ENCODE data around the gene CEACAM7. TPM values are rescaled to one million over a fixed set of nuclear protein-coding genes. Genes with fewer than 3 reads are reported as not detected.
"Not testable (repeated sequence)": the region's sequence is repeated elsewhere in the genome, so short reads cannot be mapped to it uniquely, and the experiment has no call there.

The CEACAM7 gene
- polyA plus RNA-seq = not detected

DNA sequence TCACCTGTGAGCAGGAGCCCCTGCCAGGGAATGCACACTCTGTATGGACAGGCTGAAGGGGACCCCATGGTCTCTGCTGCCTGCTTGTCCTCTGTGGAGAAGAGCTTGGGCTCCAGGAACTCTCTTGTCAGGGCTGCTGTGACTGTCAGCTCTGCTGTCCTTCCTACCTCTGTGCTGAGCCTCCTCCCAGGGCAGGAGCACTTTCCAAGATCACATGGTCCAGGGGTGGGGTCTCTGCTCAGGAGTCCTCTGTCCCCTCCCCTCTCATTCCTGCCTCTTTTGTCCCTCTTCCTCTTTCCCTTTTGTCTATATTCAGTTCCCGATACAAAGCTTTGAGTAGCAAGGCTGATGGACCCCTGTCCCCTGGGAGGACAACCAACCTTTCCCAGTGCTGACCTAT, at the start of gene CEACAM7:
TSS of gene CEACAM7 (minus strand) at position 173 of the 400 bp plus-strand sequence. CDS start at position 68, 105 bp downstream.
- DNase-seq = no peak
- Mint-ChIP-seq H3K4me1 (peaks cover 0 to 2% of the 10 kb centered on the region in 2 donors), H3K27ac (no peak within 1 kb of the TSS), H3K9me3 (peaks cover 0 to 8% (median 3%) of the 10 kb centered on the region in 6 donors), H3K4me3 (no peak within 1 kb of the TSS), H3K27me3 (ENCODE audit: low read depth in 3 of 3) (peaks cover 6 to 12% (median 8%) of the 10 kb centered on the region in 3 donors), H3K36me3 (no peaks in the 10 kb centered on the region)

DNA sequence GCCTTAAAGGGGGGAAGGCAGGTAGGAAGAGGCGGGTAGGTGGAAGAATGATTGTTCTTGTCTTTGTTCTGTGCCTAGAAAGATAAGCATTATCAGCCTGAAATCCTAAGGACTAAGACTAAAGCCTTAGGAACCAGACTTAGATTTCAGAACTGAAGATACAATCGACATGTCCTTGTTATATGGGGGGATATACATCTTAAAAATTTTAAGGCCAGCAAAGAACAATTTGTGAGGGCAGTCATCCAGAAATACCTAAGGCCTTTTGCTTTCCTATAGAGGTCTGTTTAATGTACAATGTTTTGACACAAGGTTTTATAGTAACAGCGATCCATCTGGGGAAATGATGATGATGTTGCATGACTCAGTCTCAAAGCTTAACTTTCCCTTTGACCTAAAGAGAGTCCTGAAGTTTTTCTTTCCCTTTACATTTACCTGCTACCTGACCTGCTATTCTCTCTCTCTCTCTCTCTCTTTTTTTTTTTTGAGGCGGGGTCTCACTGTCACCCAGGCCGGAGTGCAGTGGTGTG, 47.1 kb upstream of the CEACAM7 start:
- Mint-ChIP-seq H3K27me3 (ENCODE audit: low read depth in 3 of 3) (peaks cover 1 to 17% (median 4%) of the 10 kb centered on the region in 3 donors), H3K4me1 (no peaks in the 10 kb centered on the region), H3K4me3 (no peak overlapping the region), H3K36me3 (no peaks in the 10 kb centered on the region), H3K9me3 (no peaks in the 10 kb centered on the region), H3K27ac (no peak overlapping the region)
- DNase-seq = no peak

DNA sequence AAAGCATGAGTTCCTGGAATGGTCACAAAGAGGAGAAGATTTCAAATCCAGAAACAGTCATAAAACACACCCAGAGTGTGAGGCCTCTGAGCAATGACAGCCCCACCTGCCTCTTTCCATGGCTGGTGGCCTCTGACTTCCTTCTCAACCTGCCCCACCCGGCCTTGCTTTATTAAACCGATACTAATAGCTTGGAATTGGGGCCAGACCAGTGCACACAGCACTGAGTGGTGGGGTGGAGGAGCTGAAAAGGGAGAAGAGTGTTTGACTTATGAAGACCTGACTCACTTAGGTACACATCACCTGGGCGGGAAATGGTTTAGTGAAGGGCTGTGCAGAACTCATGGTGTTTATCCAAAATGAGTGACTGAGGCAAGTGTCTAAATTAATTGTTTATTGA, 46.5 kb upstream of the CEACAM7 start:
- H3K4me3 Mint-ChIP-seq = no peak overlapping the region
- no peak for DNase-seq
- no peak overlapping the region for H3K27ac Mint-ChIP-seq
- no peaks in the 10 kb centered on the region for H3K4me1 Mint-ChIP-seq
- peaks cover 1 to 17% (median 4%) of the 10 kb centered on the region in 3 donors for H3K27me3 Mint-ChIP-seq (ENCODE audit: low read depth in 3 of 3)
- no peaks in the 10 kb centered on the region for H3K9me3 Mint-ChIP-seq
- no peaks in the 10 kb centered on the region for H3K36me3 Mint-ChIP-seq

DNA sequence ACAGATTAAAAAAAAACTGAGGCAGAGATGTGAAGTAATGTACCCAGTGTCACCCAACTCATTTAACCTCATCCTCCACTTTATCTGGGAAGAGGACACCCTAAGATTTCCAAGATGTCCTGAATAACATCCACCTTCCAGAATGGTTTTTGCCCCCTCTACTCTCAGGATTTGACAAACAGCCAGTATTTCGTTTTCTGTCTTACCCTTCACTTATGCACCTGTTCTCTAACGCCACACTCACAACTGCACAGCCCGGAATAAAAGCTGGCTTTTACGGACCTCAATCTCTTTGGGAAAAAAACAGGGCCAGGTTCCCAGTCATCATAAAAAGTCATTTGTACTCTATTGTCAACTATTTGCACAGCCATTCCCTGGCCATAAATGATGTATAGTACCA, 46.1 kb upstream of the CEACAM7 start:
- no peaks in the 10 kb centered on the region for H3K4me1 Mint-ChIP-seq

DNA sequence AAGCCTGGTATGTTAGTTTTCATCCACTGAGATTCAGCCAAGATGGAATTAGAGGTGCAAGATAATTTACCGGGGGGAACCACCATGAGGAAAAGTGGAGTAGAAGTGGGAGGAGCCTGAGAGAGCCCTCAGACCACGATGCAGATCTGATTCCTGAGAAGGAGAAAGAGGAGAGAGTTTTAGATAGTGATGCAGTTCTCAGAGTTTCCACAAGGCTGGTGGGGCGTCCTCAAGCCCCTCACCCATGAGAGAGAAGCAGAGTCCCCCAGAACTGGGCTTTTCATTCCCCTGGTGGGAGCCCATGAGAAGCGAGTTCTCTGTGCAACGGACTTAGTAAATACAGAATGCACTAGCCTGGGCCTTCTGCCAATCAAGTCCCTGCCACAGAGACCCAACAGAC, 38.4 kb upstream of the CEACAM7 start:
- Mint-ChIP-seq H3K9me3 (peaks cover 0 to 2% (median 0%) of the 10 kb centered on the region in 6 donors), H3K27ac (no peak overlapping the region), H3K4me3 (no peak overlapping the region), H3K27me3 (ENCODE audit: low read depth in 3 of 3) (peaks cover 2 to 13% (median 13%) of the 10 kb centered on the region in 3 donors), H3K36me3 (no peaks in the 10 kb centered on the region), H3K4me1 (no peaks in the 10 kb centered on the region)
- no peak for DNase-seq

More for the DNA sequence above, 46.1 kb upstream of the CEACAM7 start:
- Mint-ChIP-seq H3K36me3 (no peaks in the 10 kb centered on the region), H3K27ac (no peak overlapping the region), H3K27me3 (ENCODE audit: low read depth in 3 of 3) (peaks cover 1 to 17% (median 4%) of the 10 kb centered on the region in 3 donors), H3K9me3 (no peaks in the 10 kb centered on the region), H3K4me3 (no peak overlapping the region)
- DNase-seq = no peak

DNA sequence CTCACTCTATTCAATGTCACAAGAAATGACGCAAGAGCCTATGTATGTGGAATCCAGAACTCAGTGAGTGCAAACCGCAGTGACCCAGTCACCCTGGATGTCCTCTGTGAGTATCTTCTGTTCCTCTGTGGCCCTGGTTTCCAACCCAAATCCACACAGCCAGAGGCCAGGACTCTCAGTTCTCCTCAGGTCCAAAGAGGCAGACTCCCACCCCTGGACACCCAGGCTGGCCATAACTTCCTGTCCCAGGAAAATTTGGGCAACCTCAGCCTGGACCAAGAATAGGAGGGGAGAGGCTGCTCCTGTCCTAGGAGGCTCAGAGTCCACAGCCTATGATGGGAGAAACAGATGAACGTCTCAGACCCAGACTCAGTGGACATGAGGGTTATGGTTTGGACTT, 32.0 kb upstream of the CEACAM7 start:
- no peaks in the 10 kb centered on the region for H3K36me3 Mint-ChIP-seq
- no peak for DNase-seq
- no peak overlapping the region for H3K4me3 Mint-ChIP-seq
- H3K9me3 Mint-ChIP-seq = peaks cover 0 to 2% (median 0%) of the 10 kb centered on the region in 6 donors
- no peaks in the 10 kb centered on the region for H3K4me1 Mint-ChIP-seq
- peaks cover 0 to 22% (median 2%) of the 10 kb centered on the region in 3 donors for H3K27me3 Mint-ChIP-seq (ENCODE audit: low read depth in 3 of 3)
- H3K27ac Mint-ChIP-seq = no peak overlapping the region

DNA sequence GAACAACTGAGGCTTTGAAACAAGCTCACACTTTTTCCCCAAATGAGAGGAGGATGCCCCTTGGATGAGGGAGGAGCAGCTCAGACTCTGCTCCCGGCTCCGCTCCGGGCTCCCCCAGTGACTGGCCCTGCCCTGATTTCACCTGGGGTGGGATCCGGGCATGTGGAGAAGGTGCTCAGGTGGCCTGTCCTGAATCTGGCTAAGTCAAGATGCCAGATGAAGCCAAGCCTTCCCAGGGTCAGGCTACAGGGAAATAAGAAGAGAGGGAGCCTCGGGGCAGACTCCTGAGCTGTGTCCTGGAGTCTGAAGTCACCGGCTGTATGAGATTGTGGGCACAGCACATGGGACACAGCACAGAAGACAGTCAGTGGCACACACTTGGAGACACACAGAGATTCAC, 30.7 kb upstream of the CEACAM7 start:
- Mint-ChIP-seq H3K9me3 (peaks cover 0 to 2% (median 0%) of the 10 kb centered on the region in 6 donors), H3K4me1 (no peaks in the 10 kb centered on the region), H3K36me3 (no peaks in the 10 kb centered on the region), H3K27me3 (ENCODE audit: low read depth in 3 of 3) (peaks cover 0 to 14% (median 5%) of the 10 kb centered on the region in 3 donors), H3K27ac (no peak overlapping the region), H3K4me3 (no peak overlapping the region)
- DNase-seq = no peak

DNA sequence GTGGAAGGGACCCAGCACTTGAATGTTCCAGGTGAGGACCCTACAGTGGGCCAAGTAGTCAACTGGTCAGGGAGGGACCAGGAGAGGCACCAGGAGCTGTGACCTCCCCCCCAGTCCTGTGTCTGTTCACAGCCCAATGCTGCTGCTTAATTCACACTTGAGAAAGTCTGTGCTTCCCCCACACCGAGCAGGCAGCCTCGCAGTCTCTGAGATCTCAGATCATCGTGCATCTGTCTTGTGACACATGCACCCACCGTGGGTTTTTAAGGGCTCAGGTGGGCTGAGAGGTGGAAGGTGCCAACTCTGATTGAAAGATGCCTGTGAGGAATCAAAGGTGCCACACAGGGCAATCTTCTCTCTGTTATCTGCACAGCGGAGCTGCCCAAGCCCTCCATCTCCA, 26.5 kb upstream of the CEACAM7 start:
- DNase-seq = no peak
- Mint-ChIP-seq H3K36me3 (no peaks in the 10 kb centered on the region), H3K4me3 (no peak overlapping the region), H3K4me1 (no peaks in the 10 kb centered on the region), H3K27me3 (ENCODE audit: low read depth in 3 of 3) (peaks cover 0 to 21% (median 5%) of the 10 kb centered on the region in 3 donors), H3K9me3 (no peaks in the 10 kb centered on the region), H3K27ac (no peak overlapping the region)

DNA sequence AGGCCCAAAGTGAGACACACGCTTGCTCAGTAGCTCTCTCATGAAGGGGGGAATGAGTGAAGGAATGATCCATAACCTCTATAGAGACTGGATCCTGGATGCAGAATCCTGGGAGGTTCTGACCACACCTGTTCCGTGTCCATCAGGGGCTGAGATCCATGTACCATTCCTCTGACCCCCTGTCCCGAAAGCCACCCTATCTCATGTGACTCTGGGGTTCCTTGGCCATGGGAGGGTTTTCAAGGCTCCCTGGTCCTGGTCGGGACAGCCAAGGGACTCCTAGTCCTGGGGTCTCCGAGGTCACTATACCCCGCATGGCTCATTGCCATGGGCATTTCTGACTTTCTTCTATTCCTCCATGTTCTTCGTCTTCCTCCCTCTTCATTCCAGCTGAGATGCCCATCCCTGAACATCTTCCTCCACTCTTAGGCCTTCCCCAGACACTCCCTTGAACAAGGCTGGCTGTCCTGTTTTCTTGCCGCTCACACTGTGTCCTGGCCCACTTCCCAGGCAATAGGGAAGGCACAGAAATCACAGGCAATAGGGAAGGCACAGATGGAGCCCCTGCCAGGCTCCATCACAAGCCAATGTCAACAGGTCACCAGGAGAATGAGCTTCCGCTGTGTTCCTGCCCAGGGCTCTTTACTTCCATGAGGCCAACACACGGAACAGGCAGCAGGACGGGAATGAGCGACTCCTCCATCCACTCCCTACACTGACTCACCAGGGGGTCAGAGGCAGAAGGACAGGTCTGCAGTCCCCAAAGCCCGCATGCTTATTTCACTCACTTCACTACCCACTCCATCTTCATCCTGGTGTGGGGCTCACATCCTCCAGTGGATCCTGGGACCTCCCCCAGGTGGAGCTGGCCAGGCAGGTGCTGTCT, 23.5 kb upstream of the CEACAM7 start:
- H3K4me3 Mint-ChIP-seq = no peak overlapping the region
- peaks cover 0 to 3% of the 10 kb centered on the region in 2 donors for H3K4me1 Mint-ChIP-seq
- no peak overlapping the region for H3K27ac Mint-ChIP-seq
- H3K9me3 Mint-ChIP-seq = no peaks in the 10 kb centered on the region
- peaks cover 2 to 14% (median 8%) of the 10 kb centered on the region in 3 donors for H3K27me3 Mint-ChIP-seq (ENCODE audit: low read depth in 3 of 3)
- DNase-seq = no peak
- H3K36me3 Mint-ChIP-seq = no peaks in the 10 kb centered on the region

DNA sequence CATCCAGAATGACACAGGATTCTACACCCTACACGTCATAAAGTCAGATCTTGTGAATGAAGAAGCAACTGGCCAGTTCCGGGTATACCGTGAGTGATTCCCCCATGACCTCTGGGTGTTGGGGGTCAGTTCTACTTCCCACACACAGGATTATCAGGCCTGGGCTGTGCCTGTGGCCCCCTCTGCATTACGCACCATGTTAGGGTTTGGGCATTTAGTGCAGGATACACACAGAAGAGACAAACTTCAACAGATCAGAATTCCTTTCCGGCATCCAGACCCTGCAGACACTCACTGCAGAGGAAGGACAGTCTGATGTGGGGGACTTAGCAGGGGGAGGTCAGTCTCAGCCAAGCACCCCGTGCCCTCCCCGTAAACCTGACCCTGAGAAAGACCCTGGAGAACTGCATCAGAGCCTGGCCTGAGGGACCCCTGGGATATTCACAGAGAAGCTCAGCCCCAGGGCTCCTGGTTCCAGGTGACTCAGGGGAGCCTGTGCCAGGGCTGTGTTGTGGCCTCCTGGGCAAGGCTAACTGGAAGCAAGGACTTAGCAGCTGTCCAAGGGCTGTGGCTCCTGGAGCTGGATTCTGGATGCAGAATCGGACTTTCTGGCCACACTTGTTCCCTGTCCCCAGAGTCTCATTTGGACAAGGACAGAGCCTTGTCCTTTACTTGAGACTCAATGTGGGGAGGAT, 22.0 kb upstream of the CEACAM7 start:
- Mint-ChIP-seq H3K27me3 (ENCODE audit: low read depth in 3 of 3) (peaks cover 2 to 11% (median 8%) of the 10 kb centered on the region in 3 donors), H3K4me3 (no peak overlapping the region), H3K4me1 (peaks cover 3 to 5% of the 10 kb centered on the region in 2 donors), H3K27ac (no peak overlapping the region), H3K9me3 (no peaks in the 10 kb centered on the region), H3K36me3 (no peaks in the 10 kb centered on the region)
- DNase-seq = no peak

DNA sequence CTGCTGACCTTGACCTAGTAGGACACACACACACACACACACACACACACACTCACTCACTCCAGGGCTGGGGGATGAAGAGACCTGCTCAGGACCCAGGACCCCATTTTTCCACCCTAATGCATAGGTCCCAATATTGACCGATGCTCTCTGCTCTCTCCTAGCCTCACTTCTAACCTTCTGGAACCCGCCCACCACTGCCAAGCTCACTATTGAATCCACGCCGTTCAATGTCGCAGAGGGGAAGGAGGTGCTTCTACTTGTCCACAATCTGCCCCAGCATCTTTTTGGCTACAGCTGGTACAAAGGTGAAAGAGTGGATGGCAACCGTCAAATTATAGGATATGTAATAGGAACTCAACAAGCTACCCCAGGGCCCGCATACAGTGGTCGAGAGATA, 21.4 kb upstream of the CEACAM7 start:
- H3K27me3 Mint-ChIP-seq (ENCODE audit: low read depth in 3 of 3) = peaks cover 2 to 11% (median 8%) of the 10 kb centered on the region in 3 donors
- H3K27ac Mint-ChIP-seq, H3K4me1 Mint-ChIP-seq, H3K9me3 Mint-ChIP-seq, H3K36me3 Mint-ChIP-seq, H3K4me3 Mint-ChIP-seq, DNase-seq: not testable (repeated sequence)

DNA sequence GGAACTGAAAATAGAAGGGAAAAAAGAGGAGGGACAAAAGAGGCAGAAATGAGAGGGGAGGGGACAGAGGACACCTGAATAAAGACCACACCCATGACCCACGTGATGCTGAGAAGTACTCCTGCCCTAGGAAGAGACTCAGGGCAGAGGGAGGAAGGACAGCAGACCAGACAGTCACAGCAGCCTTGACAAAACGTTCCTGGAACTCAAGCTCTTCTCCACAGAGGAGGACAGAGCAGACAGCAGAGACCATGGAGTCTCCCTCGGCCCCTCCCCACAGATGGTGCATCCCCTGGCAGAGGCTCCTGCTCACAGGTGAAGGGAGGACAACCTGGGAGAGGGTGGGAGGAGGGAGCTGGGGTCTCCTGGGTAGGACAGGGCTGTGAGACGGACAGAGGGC, 20.4 kb upstream of the CEACAM7 start, which contains the start of gene CEACAM5:
TSS of gene CEACAM5 (plus strand) at position 146 of the 400 bp plus-strand sequence. CDS start at position 252, 106 bp downstream.
- H3K27me3 Mint-ChIP-seq (ENCODE audit: low read depth in 3 of 3) = peaks cover 2 to 12% (median 5%) of the 10 kb centered on the region in 3 donors
- H3K36me3 Mint-ChIP-seq = no peaks in the 10 kb centered on the region
- no peak for DNase-seq
- H3K4me3 Mint-ChIP-seq = no peak within 1 kb of the TSS
- H3K4me1 Mint-ChIP-seq = peaks cover 3 to 5% of the 10 kb centered on the region in 2 donors
- H3K9me3 Mint-ChIP-seq = no peaks in the 10 kb centered on the region
- no peak within 1 kb of the TSS for H3K27ac Mint-ChIP-seq

DNA sequence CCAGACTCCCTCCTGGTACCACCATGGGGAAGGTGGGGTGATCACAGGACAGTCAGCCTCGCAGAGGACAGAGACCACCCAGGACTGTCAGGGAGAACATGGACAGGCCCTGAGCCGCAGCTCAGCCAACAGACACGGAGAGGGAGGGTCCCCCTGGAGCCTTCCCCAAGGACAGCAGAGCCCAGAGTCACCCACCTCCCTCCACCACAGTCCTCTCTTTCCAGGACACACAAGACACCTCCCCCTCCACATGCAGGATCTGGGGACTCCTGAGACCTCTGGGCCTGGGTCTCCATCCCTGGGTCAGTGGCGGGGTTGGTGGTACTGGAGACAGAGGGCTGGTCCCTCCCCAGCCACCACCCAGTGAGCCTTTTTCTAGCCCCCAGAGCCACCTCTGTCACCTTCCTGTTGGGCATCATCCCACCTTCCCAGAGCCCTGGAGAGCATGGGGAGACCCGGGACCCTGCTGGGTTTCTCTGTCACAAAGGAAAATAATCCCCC, 19.9 kb upstream of the CEACAM7 start:
- H3K4me3 Mint-ChIP-seq = no peak overlapping the region
- peaks cover 2 to 14% (median 5%) of the 10 kb centered on the region in 3 donors for H3K27me3 Mint-ChIP-seq (ENCODE audit: low read depth in 3 of 3)
- no peak for DNase-seq
- H3K4me1 Mint-ChIP-seq = peaks cover 3 to 5% of the 10 kb centered on the region in 2 donors
- no peaks in the 10 kb centered on the region for H3K9me3 Mint-ChIP-seq
- no peaks in the 10 kb centered on the region for H3K36me3 Mint-ChIP-seq
- no peak overlapping the region for H3K27ac Mint-ChIP-seq

DNA sequence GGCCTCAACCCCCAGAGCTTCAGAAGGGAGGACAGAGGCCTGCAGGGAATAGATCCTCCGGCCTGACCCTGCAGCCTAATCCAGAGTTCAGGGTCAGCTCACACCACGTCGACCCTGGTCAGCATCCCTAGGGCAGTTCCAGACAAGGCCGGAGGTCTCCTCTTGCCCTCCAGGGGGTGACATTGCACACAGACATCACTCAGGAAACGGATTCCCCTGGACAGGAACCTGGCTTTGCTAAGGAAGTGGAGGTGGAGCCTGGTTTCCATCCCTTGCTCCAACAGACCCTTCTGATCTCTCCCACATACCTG, 19.4 kb upstream of the CEACAM7 start:
- DNase-seq = no peak
- no peak overlapping the region for H3K4me3 Mint-ChIP-seq
- peaks cover 3 to 5% of the 10 kb centered on the region in 2 donors for H3K4me1 Mint-ChIP-seq
- peaks cover 2 to 14% (median 5%) of the 10 kb centered on the region in 3 donors for H3K27me3 Mint-ChIP-seq (ENCODE audit: low read depth in 3 of 3)
- no peaks in the 10 kb centered on the region for H3K36me3 Mint-ChIP-seq
- H3K9me3 Mint-ChIP-seq = no peaks in the 10 kb centered on the region
- no peak overlapping the region for H3K27ac Mint-ChIP-seq
